NB4 (cell line): Measurements from ENCODE around the gene PPP1R9B.

ENCODE experiments used
- CTCF ChIP-seq: IDR thresholded peaks from one replicate; pipeline ENCODE4 v1.5.1; 2012; ENCODE audit warnings: low read depth, low read length
- MYC ChIP-seq: IDR thresholded peaks from 2 replicates; pipeline ENCODE4 v1.6.1; 2011; ENCODE audit warnings: low read depth, low read length
- POLR2A ChIP-seq: IDR thresholded peaks from 2 replicates; pipeline ENCODE4 v1.6.1; 2011; ENCODE audit warnings: mild to moderate bottlenecking; ENCODE audit not compliant: insufficient read length; ENCODE audit errors: extremely low read depth

GRCh38 chr17:50096758-50097157 lies 53.7 kb downstream of the PPP1R9B start:
- TF ChIP-seq CTCF: no peak
- no peak for TF ChIP-seq POLR2A
- no peak for TF ChIP-seq MYC
